GM19372 (cell line): ENCODE results near the gene ATXN7L1.

ENCODE experiments used
- ATAC-seq: cut with Tn5 transposase; IDR thresholded peaks from one replicate; pipeline ENCODE4 v1.9.1; 2021; ENCODE audit warnings: mild to moderate bottlenecking, low read depth, moderate library complexity; ENCODE audit not compliant: unreplicated experiment

Gene ATXN7L1

GRCh38 chr7:105638334-105638733, 238.1 kb downstream of the ATXN7L1 start:
- ATAC-seq: no peak

GRCh38 chr7:105637755-105638154, 238.6 kb downstream of the ATXN7L1 start:
- no peak for ATAC-seq

GRCh38 chr7:105636982-105637381, 239.4 kb downstream of the ATXN7L1 start:
- ATAC-seq: no peak

- no peak for ATAC-seq
Measured at GRCh38 chr7:105635197-105635596, 241.2 kb downstream of the ATXN7L1 start.

GRCh38 chr7:105625986-105626385, 250.4 kb downstream of the ATXN7L1 start:
- no peak for ATAC-seq

GRCh38 chr7:105623906-105624305, 252.5 kb downstream of the ATXN7L1 start:
- no peak for ATAC-seq

- ATAC-seq: no peak
Measured at GRCh38 chr7:105623378-105623777, 253.0 kb downstream of the ATXN7L1 start.

- no peak for ATAC-seq
Measured at GRCh38 chr7:105622106-105622731, 254.2 kb downstream of the ATXN7L1 start.

GRCh38 chr7:105621617-105622016, 254.8 kb downstream of the ATXN7L1 start:
- ATAC-seq: no peak

- no peak for ATAC-seq
Measured at GRCh38 chr7:105621176-105621575, 255.2 kb downstream of the ATXN7L1 start.

GRCh38 chr7:105619590-105619989, 256.8 kb downstream of the ATXN7L1 start:
- ATAC-seq: no peak

GRCh38 chr7:105618016-105618296, 258.4 kb downstream of the ATXN7L1 start:
- no peak for ATAC-seq

- ATAC-seq: no peak
Measured at GRCh38 chr7:105617280-105618015, 259.0 kb downstream of the ATXN7L1 start.

- ATAC-seq: no peak
Measured at GRCh38 chr7:105614341-105614840, 262.0 kb downstream of the ATXN7L1 start.

- no peak for ATAC-seq
Measured at GRCh38 chr7:105613611-105614330, 262.6 kb downstream of the ATXN7L1 start.

- no peak for ATAC-seq
Measured at GRCh38 chr7:105612806-105613205, 263.6 kb downstream of the ATXN7L1 start.

GRCh38 chr7:105611856-105612775, 264.3 kb downstream of the ATXN7L1 start:
- ATAC-seq: no peak

- ATAC-seq: no peak
Measured at GRCh38 chr7:105610165-105610930, 266.1 kb downstream of the ATXN7L1 start.

GRCh38 chr7:105602325-105603305, 273.8 kb downstream of the ATXN7L1 start:
- ATAC-seq: no peak
